ENCODE measurements around the gene PRLR.

GRCh38 chr5:35194635-35195471 lies 35.4 kb downstream of the PRLR start:
- TF ChIP-seq CTCF (IDR thresholded peaks at IDR 0.05; ENCODE audit: insufficient read depth, low read depth, low read length) (no peak), EZH2 (IDR thresholded peaks at IDR 0.05; ENCODE audit: insufficient read depth, low read length) (no peak)

All from astrocyte (in vitro differentiated cells and primary cell).